Vagina (tissue), 2 donors: ENCODE data around the gene PRKCE. TPM values are rescaled to one million over a fixed set of nuclear protein-coding genes. Genes with fewer than 3 reads are reported as not detected.
A peak's percentile ranks its signal among the peaks of the same experiment; 100 is the strongest.

ENCODE experiments used
- DNase-seq, 2 donors: peaks; one replicate each; pipeline ENCODE4 v3.0.0-alpha.2; 2017; ENCODE audit errors: extremely low spot score in 2 of 2
- H3K27ac ChIP-seq: fragments of 200-600 bp; sonication (generic); one replicate; pipeline ENCODE4 v1.5.1; 2019
- H3K27me3 ChIP-seq: fragments of 200-600 bp; sonication (generic); one replicate; pipeline ENCODE4 v1.5.1; 2019
- H3K36me3 ChIP-seq, 2 donors: fragments of 200-600 bp; sonication (generic); one replicate each; pipeline ENCODE4 v1.5.1; 2017 to 2019
- H3K4me1 ChIP-seq: fragments of 200-600 bp; sonication (generic); one replicate; pipeline ENCODE4 v1.5.1; 2019
- H3K4me3 ChIP-seq, 2 donors: fragments of 200-600 bp; sonication (generic); 1 replicate in 1 of 2; 2 replicates in 1 of 2; pipeline ENCODE4 v1.5.1; 2016 to 2019
- H3K9me3 ChIP-seq: fragments of 200-600 bp; sonication (generic); one replicate; pipeline ENCODE4 v1.5.1; 2019
- CTCF ChIP-seq, 3 experiments: fragments of 450-650 bp in 2 of 3; fragments of 200-600 bp in 1 of 3; sonication (generic) in 1 of 3; IDR thresholded peaks; one replicate each; pipeline ENCODE4 v1.5.1; 2017 to 2019; ENCODE audit warnings: antibody characterized with exemption in 3 of 3, mild to moderate bottlenecking in 2 of 3, moderate library complexity in 2 of 3
- POLR2A ChIP-seq, 2 donors: fragments of 450-650 bp; IDR thresholded peaks; one replicate each; pipeline ENCODE4 v1.6.1; 2017; ENCODE audit warnings: antibody characterized with exemption in 2 of 2, mild to moderate bottlenecking in 2 of 2, moderate library complexity in 2 of 2
- POLR2AphosphoS5 ChIP-seq, 2 donors: sonication (generic); formaldehyde crosslinking; IDR thresholded peaks; one replicate each; pipeline ENCODE4 v1.9.0; 2017; ENCODE audit warnings: antibody characterized with exemption in 2 of 2, mild to moderate bottlenecking in 2 of 2, low read depth in 1 of 2; ENCODE audit not compliant: insufficient read depth in 1 of 2
- intact Hi-C: fragments of 100-400 bp; cut with DNase I; formaldehyde crosslinking; loops from one replicate; pipeline ENCODE4 v1.15.1; 2023
- total RNA-seq: library from RNA; depleted of rRNA; stranded (reverse); fragments of >200 nt; gene quantifications from one replicate; pipeline ENCODE4 v1.2.3, GENCODE V29; 2016

PRKCE gene
- total RNA-seq, 1 donor from 2014 or later = 11.8 TPM

- TF ChIP-seq CTCF (IDR thresholded peaks at IDR 0.05) (no peak), POLR2AphosphoS5 (IDR thresholded peaks at IDR 0.05; ENCODE audit: insufficient read depth in 1 of 2, low read depth in 1 of 2) (no peak), POLR2A (IDR thresholded peaks at IDR 0.05) (no peak)
- Histone ChIP-seq H3K36me3 (no peaks in the 10 kb centered on the region), H3K27me3 (no peaks in the 10 kb centered on the region), H3K27ac (peak overlapping the region; percentile 17), H3K4me3 (no peak overlapping the region), H3K9me3 (no peaks in the 10 kb centered on the region), H3K4me1 (peaks cover 69% of the 10 kb centered on the region)
- intact Hi-C loops = no loop called here
- no peak for DNase-seq
Measured at GRCh38 chr2:45822272-45822630, 170.8 kb downstream of the PRKCE start.

DNA sequence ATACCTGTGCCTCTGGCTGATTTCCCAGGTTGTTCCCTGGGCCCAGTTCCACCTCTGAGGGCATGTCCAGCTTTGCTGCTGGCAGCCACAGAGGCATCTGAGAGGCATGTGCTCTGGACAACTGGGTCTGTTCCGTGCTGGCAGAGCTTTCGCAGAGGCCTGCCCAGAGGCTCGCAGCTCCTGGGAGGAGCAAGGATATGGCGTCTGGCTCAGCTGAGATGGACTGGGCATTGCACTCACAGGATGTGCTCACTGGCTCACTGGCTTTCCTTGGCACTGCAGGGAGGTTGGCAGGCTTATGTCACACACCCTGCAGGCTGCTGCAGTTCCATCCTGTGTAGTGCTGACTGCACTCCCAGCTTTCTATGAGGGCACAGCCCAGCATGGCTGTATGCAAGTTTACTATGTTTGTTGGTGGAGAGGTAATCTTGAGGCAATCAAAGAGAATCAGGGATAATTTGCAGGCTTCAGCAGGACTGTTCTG, 172.3 kb downstream of the PRKCE start:
- DNase-seq = no peak
- intact Hi-C loops = no loop called here
- no peaks in the 10 kb centered on the region for H3K36me3 ChIP-seq
- H3K4me1 ChIP-seq = peaks cover 69% of the 10 kb centered on the region
- TF ChIP-seq POLR2A (IDR thresholded peaks at IDR 0.05) (no peak), POLR2AphosphoS5 (IDR thresholded peaks at IDR 0.05; ENCODE audit: insufficient read depth in 1 of 2, low read depth in 1 of 2) (peak; percentile 36 to 62)
- H3K9me3 ChIP-seq = no peaks in the 10 kb centered on the region
- H3K4me3 ChIP-seq = no peak overlapping the region
- H3K27ac ChIP-seq = no peak overlapping the region
- H3K27me3 ChIP-seq = no peaks in the 10 kb centered on the region

DNA sequence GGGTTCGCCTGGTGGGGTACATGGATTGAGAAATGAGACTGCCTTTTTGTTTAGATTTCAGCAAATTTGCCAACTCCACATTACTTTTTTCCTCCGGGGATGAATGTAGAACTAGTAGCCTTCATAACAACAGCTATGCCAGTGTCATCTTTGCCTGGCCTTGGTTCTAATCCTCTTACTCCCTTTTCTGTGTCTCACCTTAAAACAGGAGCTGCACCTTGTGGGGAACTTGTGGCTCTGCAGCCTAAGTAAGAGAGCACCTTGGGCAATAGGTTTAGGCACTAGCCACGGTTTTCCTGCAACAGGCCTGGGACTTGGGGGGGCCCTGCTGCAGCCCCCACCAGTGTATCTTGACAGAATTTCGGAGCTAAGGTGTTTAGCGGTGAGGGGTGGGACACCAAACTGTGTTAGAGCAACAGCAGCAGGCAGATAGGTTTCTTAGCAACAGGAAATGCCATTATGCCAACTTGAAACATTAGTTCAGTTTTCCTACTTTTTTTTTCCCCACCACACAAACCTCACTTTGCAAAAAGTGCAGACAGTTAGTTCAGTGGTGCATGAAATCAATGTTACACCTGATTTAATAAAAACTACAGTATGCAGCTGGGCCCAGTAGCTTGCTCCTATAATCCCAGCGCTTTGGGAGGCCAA, 173.7 kb downstream of the PRKCE start:
- intact Hi-C loops = no loop called here
- Histone ChIP-seq H3K4me3 (no peak overlapping the region), H3K27me3 (no peaks in the 10 kb centered on the region), H3K27ac (no peak overlapping the region), H3K36me3 (no peaks in the 10 kb centered on the region), H3K4me1 (peaks cover 56% of the 10 kb centered on the region), H3K9me3 (no peaks in the 10 kb centered on the region)
- no peak for DNase-seq
- TF ChIP-seq POLR2AphosphoS5 (IDR thresholded peaks at IDR 0.05; ENCODE audit: insufficient read depth in 1 of 2, low read depth in 1 of 2) (no peak), POLR2A (IDR thresholded peaks at IDR 0.05) (no peak)

GRCh38 chr2:45826460-45826859, 175.0 kb downstream of the PRKCE start:
- TF ChIP-seq POLR2AphosphoS5 (IDR thresholded peaks at IDR 0.05; ENCODE audit: insufficient read depth in 1 of 2, low read depth in 1 of 2) (no peak), CTCF (IDR thresholded peaks at IDR 0.05) (no peak), POLR2A (IDR thresholded peaks at IDR 0.05) (no peak)
- peaks cover 43% of the 10 kb centered on the region for H3K4me1 ChIP-seq
- no peak overlapping the region for H3K4me3 ChIP-seq

DNA sequence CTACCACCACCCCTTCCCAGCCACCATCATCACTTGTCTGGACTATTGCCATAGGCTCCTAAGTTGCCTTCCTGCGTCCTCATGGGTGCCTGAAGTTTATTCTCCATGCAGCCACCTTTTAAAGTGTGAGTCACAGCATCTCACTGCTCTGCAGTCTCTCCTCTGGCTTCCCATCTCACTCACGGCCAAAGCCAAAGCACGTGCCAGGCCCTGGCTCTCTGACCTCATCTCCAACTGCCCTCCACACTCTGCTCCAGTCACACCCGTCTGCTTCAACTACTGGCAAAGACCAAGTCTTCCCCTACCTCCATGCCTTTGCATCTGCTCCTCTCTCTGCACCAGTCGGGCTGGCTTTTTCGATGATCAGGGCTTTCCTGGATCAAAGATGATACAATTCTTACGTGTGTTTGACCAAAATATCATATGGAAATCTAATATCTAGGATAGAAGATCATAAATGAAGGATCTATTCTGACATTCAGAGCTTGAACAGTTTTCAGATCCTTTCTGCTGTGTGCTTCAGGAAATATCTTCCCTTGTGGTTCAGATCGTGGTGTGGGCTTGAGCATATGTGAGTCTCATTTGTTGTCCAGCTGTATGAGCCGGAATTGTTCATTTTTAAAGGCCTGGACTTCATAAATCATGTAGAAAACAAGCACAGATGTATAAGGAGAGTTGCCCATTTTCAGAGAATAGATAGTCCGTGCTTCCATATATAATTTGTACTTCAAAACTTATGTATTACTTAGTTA, 175.6 kb downstream of the PRKCE start:
- no peaks in the 10 kb centered on the region for H3K27me3 ChIP-seq
- H3K27ac ChIP-seq = peak overlapping the region; percentile 16
- H3K36me3 ChIP-seq = no peaks in the 10 kb centered on the region
- peaks cover 37% of the 10 kb centered on the region for H3K4me1 ChIP-seq
- DNase-seq = no peak
- no peaks in the 10 kb centered on the region for H3K9me3 ChIP-seq
- no peak overlapping the region for H3K4me3 ChIP-seq
- TF ChIP-seq CTCF (IDR thresholded peaks at IDR 0.05) (no peak), POLR2AphosphoS5 (IDR thresholded peaks at IDR 0.05; ENCODE audit: insufficient read depth in 1 of 2, low read depth in 1 of 2) (peak in 1 of 2 donors; percentile 16)
- intact Hi-C loops = no loop called here

More at GRCh38 chr2:45826460-45826859, 175.0 kb downstream of the PRKCE start:
- Histone ChIP-seq H3K9me3 (no peaks in the 10 kb centered on the region), H3K27ac (no peak overlapping the region), H3K27me3 (no peaks in the 10 kb centered on the region), H3K36me3 (no peaks in the 10 kb centered on the region)
- DNase-seq = no peak
- intact Hi-C loops = no loop called here

DNA sequence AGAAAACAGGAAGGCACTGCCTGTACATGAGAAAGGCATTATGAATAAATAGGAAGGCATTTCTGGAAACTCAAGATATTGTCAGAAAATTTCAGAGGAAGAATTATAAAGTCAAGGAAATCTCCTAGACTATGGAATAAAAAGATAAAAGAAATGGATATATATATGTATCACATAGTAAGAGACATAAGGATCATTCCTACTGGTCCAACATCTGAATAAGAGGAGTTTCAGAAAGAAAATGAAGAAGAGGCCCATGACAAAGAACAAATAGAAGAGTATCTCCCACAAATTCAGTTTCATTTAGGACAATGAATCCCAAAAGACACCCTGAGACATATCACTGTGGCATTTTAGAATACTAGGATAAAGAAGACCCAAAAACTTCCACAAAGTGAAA, 178.8 kb downstream of the PRKCE start:
- DNase-seq = no peak
- Histone ChIP-seq H3K4me3 (no peak overlapping the region), H3K27me3 (no peaks in the 10 kb centered on the region), H3K4me1 (peaks cover 8% of the 10 kb centered on the region), H3K36me3 (no peaks in the 10 kb centered on the region), H3K27ac (no peak overlapping the region), H3K9me3 (no peaks in the 10 kb centered on the region)
- intact Hi-C loops = no loop called here
- TF ChIP-seq POLR2A (IDR thresholded peaks at IDR 0.05) (no peak), CTCF (IDR thresholded peaks at IDR 0.05) (no peak), POLR2AphosphoS5 (IDR thresholded peaks at IDR 0.05; ENCODE audit: insufficient read depth in 1 of 2, low read depth in 1 of 2) (no peak)
